SK-N-MC (cell line): Measurements from ENCODE around the gene GAST.

Experiments
- EZH2 ChIP-seq: fragments of 200-600 bp; sonication (generic); IDR thresholded peaks from one replicate; pipeline ENCODE4 v1.6.1; 2017; ENCODE audit warnings: antibody characterized with exemption
- POLR2AphosphoS5 ChIP-seq: IDR thresholded peaks from 2 replicates; pipeline ENCODE4 v1.6.1; 2012; ENCODE audit warnings: mild to moderate bottlenecking, low read depth, low read length, borderline replicate concordance

DNA sequence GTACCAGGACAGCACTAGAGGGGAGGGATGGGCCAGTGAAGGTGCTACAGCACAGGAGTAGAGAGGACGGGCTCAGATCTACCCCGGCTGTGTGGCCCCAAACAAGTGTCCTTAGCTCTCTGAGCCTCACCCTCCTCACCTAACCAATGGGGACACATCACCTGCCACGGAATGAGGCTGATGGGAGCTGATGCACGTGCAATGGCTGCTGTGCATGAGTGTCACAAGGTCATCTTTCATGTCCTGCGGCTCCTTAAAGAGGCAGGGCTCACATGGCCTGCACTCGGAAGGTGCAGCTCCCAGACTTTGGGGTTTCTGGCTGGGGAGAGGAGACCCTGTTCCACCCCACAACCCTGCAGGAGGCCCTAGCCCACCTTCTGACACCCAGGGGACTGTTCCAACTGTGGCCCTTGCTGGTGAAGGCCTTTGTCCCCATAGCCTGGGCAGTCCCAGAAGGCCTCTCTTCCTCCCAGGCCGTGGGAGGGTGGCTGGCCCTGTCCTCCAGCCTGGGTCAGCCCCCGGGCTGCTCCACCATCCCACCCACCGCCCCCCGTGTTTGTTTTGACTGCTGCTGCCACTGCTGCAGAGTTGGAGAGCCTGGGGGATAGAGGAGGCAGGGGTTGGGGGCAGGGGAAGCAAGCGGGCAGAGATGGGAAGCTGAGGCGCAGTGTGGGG, 11.8 kb downstream of the GAST start:
- TF ChIP-seq EZH2 (no peak), POLR2AphosphoS5 (no peak)
